ENCODE results near the gene DYNLT2.

DNA sequence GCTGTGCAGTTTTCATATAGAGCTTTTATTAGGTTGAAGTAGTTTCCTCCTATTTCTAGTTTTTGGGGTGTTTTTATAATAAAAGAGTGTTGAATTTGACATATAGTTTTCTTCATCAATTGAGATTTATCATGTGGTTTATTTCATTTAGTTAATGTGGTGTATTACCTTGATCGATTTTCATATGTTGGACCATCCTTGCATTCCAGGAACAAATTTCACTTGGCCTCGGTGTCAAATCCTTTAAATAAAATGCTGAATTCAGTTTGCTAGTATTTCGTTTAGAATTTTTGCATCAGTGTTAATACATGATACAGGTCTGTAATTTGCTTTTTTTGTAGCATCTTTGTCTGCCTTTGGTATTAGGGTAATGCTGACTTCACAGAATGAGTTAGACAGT is 6.0 kb downstream of the DYNLT2 start:
- TF ChIP-seq, protein P1, sequence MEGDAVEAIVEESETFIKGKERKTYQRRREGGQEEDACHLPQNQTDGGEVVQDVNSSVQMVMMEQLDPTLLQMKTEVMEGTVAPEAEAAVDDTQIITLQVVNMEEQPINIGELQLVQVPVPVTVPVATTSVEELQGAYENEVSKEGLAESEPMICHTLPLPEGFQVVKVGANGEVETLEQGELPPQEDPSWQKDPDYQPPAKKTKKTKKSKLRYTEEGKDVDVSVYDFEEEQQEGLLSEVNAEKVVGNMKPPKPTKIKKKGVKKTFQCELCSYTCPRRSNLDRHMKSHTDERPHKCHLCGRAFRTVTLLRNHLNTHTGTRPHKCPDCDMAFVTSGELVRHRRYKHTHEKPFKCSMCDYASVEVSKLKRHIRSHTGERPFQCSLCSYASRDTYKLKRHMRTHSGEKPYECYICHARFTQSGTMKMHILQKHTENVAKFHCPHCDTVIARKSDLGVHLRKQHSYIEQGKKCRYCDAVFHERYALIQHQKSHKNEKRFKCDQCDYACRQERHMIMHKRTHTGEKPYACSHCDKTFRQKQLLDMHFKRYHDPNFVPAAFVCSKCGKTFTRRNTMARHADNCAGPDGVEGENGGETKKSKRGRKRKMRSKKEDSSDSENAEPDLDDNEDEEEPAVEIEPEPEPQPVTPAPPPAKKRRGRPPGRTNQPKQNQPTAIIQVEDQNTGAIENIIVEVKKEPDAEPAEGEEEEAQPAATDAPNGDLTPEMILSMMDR (IDR thresholded peaks at IDR 0.05): no peak
- TF ChIP-seq, protein P2, sequence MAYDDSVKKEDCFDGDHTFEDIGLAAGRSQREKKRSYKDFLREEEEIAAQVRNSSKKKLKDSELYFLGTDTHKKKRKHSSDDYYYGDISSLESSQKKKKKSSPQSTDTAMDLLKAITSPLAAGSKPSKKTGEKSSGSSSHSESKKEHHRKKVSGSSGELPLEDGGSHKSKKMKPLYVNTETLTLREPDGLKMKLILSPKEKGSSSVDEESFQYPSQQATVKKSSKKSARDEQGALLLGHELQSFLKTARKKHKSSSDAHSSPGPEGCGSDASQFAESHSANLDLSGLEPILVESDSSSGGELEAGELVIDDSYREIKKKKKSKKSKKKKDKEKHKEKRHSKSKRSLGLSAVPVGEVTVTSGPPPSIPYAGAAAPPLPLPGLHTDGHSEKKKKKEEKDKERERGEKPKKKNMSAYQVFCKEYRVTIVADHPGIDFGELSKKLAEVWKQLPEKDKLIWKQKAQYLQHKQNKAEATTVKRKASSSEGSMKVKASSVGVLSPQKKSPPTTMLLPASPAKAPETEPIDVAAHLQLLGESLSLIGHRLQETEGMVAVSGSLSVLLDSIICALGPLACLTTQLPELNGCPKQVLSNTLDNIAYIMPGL (CRISPR knock-in tag; IDR thresholded peaks at IDR 0.05): no peak
- TF ChIP-seq, protein P3, sequence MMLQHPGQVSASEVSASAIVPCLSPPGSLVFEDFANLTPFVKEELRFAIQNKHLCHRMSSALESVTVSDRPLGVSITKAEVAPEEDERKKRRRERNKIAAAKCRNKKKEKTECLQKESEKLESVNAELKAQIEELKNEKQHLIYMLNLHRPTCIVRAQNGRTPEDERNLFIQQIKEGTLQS (CRISPR knock-in tag; conservative IDR thresholded peaks at IDR 0.05): no peak
- TF ChIP-seq TCF7 (CRISPR knock-in tag; IDR thresholded peaks at IDR 0.05; ENCODE audit: low read depth) (no peak), ZNF138 (CRISPR knock-in tag; conservative IDR thresholded peaks at IDR 0.05) (no peak), FOXP1 (CRISPR knock-in tag; IDR thresholded peaks at IDR 0.05; ENCODE audit: borderline replicate concordance) (no peak), SMAD3 (CRISPR knock-in tag; IDR thresholded peaks at IDR 0.05; ENCODE audit: borderline replicate concordance) (no peak)
- TF ChIP-seq, protein P4, sequence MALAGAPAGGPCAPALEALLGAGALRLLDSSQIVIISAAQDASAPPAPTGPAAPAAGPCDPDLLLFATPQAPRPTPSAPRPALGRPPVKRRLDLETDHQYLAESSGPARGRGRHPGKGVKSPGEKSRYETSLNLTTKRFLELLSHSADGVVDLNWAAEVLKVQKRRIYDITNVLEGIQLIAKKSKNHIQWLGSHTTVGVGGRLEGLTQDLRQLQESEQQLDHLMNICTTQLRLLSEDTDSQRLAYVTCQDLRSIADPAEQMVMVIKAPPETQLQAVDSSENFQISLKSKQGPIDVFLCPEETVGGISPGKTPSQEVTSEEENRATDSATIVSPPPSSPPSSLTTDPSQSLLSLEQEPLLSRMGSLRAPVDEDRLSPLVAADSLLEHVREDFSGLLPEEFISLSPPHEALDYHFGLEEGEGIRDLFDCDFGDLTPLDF (CRISPR knock-in tag; IDR thresholded peaks at IDR 0.05): no peak
- TF ChIP-seq, protein P5, sequence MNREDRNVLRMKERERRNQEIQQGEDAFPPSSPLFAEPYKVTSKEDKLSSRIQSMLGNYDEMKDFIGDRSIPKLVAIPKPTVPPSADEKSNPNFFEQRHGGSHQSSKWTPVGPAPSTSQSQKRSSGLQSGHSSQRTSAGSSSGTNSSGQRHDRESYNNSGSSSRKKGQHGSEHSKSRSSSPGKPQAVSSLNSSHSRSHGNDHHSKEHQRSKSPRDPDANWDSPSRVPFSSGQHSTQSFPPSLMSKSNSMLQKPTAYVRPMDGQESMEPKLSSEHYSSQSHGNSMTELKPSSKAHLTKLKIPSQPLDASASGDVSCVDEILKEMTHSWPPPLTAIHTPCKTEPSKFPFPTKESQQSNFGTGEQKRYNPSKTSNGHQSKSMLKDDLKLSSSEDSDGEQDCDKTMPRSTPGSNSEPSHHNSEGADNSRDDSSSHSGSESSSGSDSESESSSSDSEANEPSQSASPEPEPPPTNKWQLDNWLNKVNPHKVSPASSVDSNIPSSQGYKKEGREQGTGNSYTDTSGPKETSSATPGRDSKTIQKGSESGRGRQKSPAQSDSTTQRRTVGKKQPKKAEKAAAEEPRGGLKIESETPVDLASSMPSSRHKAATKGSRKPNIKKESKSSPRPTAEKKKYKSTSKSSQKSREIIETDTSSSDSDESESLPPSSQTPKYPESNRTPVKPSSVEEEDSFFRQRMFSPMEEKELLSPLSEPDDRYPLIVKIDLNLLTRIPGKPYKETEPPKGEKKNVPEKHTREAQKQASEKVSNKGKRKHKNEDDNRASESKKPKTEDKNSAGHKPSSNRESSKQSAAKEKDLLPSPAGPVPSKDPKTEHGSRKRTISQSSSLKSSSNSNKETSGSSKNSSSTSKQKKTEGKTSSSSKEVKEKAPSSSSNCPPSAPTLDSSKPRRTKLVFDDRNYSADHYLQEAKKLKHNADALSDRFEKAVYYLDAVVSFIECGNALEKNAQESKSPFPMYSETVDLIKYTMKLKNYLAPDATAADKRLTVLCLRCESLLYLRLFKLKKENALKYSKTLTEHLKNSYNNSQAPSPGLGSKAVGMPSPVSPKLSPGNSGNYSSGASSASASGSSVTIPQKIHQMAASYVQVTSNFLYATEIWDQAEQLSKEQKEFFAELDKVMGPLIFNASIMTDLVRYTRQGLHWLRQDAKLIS (CRISPR knock-in tag; IDR thresholded peaks at IDR 0.05; ENCODE audit: borderline replicate concordance): no peak
